Duodenal mucosa (tissue), 2 donors: ENCODE results near the gene GARRE1.
"Not testable (repeated sequence)": the region's sequence is repeated elsewhere in the genome, so short reads cannot be mapped to it uniquely, and the experiment has no call there.

Experiments used
- H3K27ac ChIP-seq: one replicate; pipeline ENCODE4 v1.7.0; 2013; ENCODE audit warnings: low read depth, low read length
- H3K27me3 ChIP-seq, 2 donors: one replicate each; pipeline ENCODE4 v1.7.0; 2013; ENCODE audit warnings: low read length in 2 of 2, control low read depth in 1 of 2; ENCODE audit not compliant: insufficient read depth in 2 of 2, control insufficient read depth in 1 of 2
- H3K36me3 ChIP-seq, 2 donors: one replicate each; pipeline ENCODE4 v1.7.0; 2013; ENCODE audit warnings: low read length in 2 of 2, control low read depth in 1 of 2; ENCODE audit not compliant: insufficient read depth in 2 of 2, control insufficient read depth in 1 of 2
- H3K4me1 ChIP-seq, 2 donors: one replicate each; pipeline ENCODE4 v1.7.0; 2013; ENCODE audit warnings: low read length in 2 of 2, control low read depth in 1 of 2; ENCODE audit not compliant: insufficient read depth in 2 of 2, control insufficient read depth in 1 of 2
- H3K4me3 ChIP-seq, 2 donors: one replicate each; pipeline ENCODE4 v1.7.0; 2013; ENCODE audit warnings: low read length in 2 of 2, low read depth in 1 of 2
- H3K9ac ChIP-seq, 2 donors: one replicate each; pipeline ENCODE4 v1.7.0; 2013; ENCODE audit warnings: low read length in 2 of 2, low read depth in 1 of 2
- H3K9me3 ChIP-seq, 2 donors: one replicate each; pipeline ENCODE4 v1.7.0; 2013; ENCODE audit warnings: low read length in 2 of 2, control low read depth in 1 of 2; ENCODE audit not compliant: control insufficient read depth in 1 of 2

GARRE1 gene

DNA sequence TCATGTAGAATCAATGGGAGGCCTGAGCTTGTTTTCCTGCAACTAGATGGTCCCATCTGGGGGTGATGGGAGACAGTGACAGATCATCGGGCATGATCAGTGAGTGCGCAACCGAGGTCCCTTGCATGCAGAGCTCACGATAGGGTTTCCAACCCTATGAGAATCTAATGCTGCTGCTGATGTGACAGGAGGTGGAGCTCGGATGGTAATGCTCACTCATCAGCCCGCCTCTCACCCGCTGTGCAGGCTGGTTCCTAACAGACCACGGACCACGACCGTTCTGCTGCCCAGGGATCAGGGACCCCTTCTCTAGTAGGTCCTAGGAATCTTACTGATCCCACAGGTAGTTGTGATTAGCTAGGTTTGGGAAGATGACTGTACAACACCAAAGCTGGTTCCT lies 23.5 kb upstream of the GARRE1 start:
- Histone ChIP-seq H3K9me3 (no peaks in the 10 kb centered on the region), H3K27ac (no peak overlapping the region), H3K4me1 (peaks cover 8 to 9% of the 10 kb centered on the region in 2 donors), H3K4me3 (no peak overlapping the region), H3K27me3 (no peaks in the 10 kb centered on the region), H3K36me3 (peaks cover 20 to 40% of the 10 kb centered on the region in 2 donors), H3K9ac (no peak overlapping the region)

DNA sequence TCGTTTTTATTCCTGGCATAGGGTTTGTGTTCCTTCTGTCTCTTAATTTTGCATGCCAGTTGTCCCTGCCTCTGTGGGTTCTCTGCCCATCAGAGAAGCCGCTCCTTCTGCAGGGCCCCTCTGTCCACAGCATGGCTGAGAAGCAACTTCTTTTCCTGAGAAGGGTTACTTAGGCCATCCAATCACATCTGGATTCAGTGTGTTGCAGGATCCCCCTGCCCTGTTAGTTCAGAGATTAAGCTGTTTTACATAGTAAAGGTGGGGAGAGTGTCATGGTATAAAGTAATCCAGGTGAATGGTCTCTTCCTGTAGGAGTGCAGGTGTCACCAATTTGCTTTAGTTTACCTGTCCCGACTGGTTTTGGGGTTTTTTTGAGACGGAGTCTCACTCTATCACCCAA lies 22.9 kb upstream of the GARRE1 start:
- no peak overlapping the region for H3K27ac ChIP-seq
- H3K4me1 ChIP-seq: peaks cover 13% of the 10 kb centered on the region in 2 donors
- no peak overlapping the region for H3K9ac ChIP-seq
- H3K4me3 ChIP-seq: no peak overlapping the region
- peaks cover 19 to 34% of the 10 kb centered on the region in 2 donors for H3K36me3 ChIP-seq
- no peaks in the 10 kb centered on the region for H3K27me3 ChIP-seq
- no peaks in the 10 kb centered on the region for H3K9me3 ChIP-seq

DNA sequence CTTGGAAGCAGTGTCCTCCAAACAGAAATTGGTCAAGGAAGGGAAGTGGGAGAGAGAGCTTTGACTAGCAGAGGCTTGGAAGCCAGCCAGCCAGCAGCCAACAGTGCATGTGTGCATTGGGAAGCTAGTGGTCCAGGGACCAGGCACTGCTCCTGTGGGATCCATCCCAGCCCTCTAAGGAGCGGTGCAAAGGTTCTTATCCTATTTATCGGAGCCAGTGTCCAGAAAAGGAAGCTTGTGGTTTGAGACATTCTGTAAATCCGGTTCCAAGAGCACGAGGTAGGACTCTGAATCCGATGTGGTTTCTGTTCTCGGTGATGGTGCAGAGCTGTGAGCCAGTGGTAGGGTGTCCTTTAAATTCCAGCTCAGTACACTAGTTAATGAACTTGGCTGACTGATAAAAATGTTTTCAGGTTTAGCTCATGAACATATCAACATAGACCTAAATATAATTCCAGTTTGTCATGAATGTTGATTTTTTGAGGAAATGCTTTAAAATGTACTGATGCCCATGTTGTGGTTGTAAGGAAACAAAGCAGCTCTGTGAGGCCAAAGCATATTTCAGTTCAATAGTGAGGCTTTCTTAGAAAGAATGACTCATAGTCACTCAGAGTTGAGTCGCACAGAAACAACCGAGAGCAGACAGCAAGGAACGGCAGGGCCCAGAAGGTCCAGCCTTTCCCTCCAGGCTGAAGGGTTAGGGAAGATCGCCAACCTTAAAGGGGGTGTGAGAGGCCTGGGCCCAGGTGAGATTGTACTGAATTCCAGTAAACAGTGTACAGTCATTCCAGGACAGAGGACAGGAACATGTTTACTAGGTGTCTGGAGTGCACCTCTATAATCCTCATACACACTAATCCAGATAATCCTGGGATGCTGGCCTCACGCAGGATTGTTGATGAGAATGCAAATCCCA lies 21.5 kb upstream of the GARRE1 start:
- H3K27me3 ChIP-seq: no peaks in the 10 kb centered on the region
- H3K9me3 ChIP-seq: no peaks in the 10 kb centered on the region
- H3K9ac ChIP-seq: no peak overlapping the region
- H3K4me1 ChIP-seq: peaks cover 16% of the 10 kb centered on the region in 2 donors
- H3K36me3 ChIP-seq: peaks cover 13 to 21% of the 10 kb centered on the region in 2 donors
- no peak overlapping the region for H3K4me3 ChIP-seq
- no peak overlapping the region for H3K27ac ChIP-seq

DNA sequence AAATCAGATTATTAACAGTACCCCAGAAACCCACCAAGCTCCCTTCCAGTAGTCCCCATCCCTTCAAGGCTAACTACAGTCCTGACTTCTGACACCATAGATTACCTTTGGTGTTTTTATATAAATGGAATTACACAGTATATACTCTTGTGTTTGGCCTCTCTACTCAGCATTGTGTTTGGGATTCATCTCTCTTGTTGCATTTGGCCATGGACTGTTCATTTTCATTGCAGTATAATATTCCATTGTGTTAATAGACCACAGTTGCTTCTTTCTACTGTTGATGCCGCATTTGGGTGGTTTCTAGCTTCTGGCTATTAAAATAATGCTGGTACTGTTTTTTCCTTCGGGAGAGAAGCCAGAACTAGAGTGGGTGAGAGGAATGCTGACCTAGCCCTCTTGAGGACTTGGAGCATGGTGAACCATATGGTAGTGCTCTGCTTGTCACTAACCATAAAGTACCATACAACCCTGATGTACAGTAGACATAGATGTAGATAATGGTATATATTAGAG lies 18.9 kb upstream of the GARRE1 start:
- Histone ChIP-seq H3K36me3 (peaks cover 0 to 5% of the 10 kb centered on the region in 2 donors), H3K4me1 (peaks cover 16% of the 10 kb centered on the region in 2 donors), H3K27ac (no peak overlapping the region), H3K9ac (no peak overlapping the region), H3K27me3 (no peaks in the 10 kb centered on the region), H3K9me3 (no peaks in the 10 kb centered on the region), H3K4me3 (no peak overlapping the region)

DNA sequence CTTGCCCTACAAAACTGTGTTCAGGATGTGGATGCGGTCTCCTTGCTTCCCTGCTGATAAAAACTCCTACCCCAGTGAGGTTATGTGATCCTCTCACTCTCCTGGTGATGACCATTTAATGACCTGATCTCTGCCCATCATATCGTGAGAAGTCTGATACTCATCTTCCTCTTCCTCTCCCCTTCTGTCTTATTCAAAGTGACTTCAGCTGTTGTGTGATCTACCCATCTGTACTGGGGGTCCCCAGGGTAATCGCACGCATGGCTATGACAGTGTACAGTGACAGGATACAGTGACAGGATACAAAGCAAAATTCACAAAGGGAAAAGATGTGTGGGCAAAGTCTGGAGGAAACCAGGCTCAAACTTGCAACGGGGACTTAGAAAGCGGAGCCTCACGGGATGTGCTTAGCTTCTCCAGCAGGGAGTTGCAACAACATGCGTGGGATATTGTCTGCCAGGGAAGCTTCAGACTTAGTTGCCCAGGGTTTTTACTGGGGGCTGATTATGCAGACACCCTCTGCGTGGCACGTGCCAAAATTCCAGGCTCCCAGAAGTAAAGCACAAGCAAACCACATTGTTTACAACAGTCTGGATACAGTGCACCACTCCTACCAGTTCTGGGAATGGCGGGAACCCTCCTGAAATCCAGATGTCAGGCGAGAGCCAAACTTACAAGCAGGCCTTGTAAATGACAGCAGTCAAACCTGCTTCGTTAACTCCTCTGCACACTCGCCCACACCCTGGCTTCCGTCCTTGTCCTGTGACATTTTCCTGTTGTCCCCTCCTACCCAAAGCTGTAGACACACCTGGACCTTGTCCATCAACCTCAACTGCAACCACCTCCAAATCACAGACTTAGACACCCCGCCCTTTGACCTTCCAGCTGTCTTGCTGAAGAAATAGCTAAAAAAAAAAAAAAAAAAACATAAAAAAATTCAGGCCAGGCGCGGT lies 18.0 kb upstream of the GARRE1 start:
- H3K4me3 ChIP-seq: peak overlapping the region in 1 of 2 donors; percentile 4
- no peak overlapping the region for H3K27ac ChIP-seq
- no peaks in the 10 kb centered on the region for H3K27me3 ChIP-seq
- no peaks in the 10 kb centered on the region for H3K36me3 ChIP-seq
- H3K9ac ChIP-seq: no peak overlapping the region
- peaks cover 16% of the 10 kb centered on the region in 2 donors for H3K4me1 ChIP-seq
- no peaks in the 10 kb centered on the region for H3K9me3 ChIP-seq

DNA sequence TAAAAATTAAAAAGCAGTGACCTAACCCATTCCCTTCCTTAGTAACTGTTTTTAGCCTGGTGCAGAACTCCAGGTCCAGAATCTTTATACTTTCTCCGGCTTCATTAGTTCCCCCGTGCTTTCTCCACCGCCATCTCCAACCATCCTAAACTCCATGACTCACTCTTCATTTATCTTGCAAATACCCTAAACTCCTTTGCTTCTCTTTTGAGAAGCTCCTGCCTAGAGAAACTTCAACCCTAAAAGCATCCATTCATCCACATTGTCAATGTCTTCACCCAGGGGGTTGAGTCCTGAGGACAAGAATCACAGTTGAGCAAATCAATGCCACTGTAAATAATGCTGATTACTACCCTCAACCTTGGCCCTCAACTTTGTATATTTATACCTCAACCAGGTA lies 17.1 kb upstream of the GARRE1 start:
- H3K4me1 ChIP-seq: peaks cover 16% of the 10 kb centered on the region in 2 donors
- no peak overlapping the region for H3K27ac ChIP-seq
- no peak overlapping the region for H3K9ac ChIP-seq

DNA sequence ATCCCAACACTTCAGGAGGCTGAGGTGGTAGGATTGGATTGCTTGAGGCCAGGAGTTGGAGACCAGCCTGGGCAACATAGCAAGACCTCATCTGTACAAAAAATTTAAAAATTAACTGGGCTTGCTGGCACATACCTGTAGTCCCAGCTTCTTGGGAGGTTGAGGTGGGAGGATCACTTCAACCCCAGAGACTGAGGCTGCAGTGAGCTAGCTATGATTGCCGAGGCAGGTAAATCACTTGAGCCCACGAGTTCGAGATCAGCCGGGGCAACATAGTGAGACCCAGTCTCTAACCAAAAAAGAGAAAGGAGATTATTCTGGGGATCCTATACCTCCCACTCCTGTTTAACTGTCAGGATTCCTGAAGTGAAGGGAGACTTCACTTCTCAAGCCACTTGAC lies 16.4 kb upstream of the GARRE1 start:
- H3K27ac ChIP-seq: no peak overlapping the region

More for the DNA sequence above, 17.1 kb upstream of the GARRE1 start:
- H3K27me3 ChIP-seq: no peaks in the 10 kb centered on the region
- no peaks in the 10 kb centered on the region for H3K36me3 ChIP-seq
- no peak overlapping the region for H3K4me3 ChIP-seq
- no peaks in the 10 kb centered on the region for H3K9me3 ChIP-seq

DNA sequence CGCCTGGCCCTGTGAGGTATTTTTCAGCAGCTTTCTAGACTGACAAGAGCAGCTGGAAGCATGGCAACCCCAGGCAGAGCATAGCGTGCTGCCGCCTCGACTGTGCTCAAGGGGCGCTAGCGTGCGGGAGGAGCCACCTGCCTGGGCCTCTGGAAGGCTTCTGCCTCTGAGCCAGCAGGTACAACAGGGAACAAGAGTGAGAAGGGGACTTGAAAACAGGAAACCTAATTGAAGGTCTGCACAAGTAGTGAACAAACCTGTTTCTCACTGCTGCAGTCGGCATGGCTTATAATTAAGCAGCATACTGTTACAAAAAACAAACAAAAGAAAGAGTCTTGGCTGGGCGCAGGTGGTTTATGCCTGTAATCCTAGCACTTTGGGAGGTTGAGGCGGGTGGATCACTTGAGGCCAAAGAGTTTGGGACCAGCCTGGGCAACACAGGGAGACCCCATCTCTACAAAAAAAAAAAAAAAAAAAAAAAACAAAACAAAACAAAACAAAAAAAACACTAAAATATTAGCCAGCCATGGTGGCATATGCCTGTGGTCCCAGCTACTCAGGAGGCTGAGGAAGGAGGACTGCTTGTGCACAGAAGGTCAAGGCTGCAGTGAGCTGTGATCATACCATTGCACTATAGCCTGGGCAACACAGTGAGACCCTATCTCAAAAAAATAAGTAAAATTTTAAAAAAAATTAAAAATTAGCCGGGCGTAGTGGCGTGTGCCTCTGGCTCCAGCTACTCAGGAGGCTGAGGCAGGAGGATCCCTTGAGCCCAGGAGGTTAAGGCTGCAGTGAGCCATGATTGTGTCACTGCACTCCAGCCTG lies 12.6 kb upstream of the GARRE1 start:
- Histone ChIP-seq H3K27ac (no peak overlapping the region), H3K9ac (no peak overlapping the region), H3K4me1 (peaks cover 0 to under 1% of the 10 kb centered on the region in 2 donors), H3K9me3 (no peaks in the 10 kb centered on the region), H3K36me3 (no peaks in the 10 kb centered on the region), H3K27me3 (no peaks in the 10 kb centered on the region), H3K4me3 (no peak overlapping the region)

More for the DNA sequence above, 16.4 kb upstream of the GARRE1 start:
- Histone ChIP-seq H3K27me3 (no peaks in the 10 kb centered on the region), H3K36me3 (no peaks in the 10 kb centered on the region), H3K9ac (no peak overlapping the region), H3K4me1 (peaks cover 9 to 11% of the 10 kb centered on the region in 2 donors), H3K4me3 (no peak overlapping the region), H3K9me3 (no peaks in the 10 kb centered on the region)

DNA sequence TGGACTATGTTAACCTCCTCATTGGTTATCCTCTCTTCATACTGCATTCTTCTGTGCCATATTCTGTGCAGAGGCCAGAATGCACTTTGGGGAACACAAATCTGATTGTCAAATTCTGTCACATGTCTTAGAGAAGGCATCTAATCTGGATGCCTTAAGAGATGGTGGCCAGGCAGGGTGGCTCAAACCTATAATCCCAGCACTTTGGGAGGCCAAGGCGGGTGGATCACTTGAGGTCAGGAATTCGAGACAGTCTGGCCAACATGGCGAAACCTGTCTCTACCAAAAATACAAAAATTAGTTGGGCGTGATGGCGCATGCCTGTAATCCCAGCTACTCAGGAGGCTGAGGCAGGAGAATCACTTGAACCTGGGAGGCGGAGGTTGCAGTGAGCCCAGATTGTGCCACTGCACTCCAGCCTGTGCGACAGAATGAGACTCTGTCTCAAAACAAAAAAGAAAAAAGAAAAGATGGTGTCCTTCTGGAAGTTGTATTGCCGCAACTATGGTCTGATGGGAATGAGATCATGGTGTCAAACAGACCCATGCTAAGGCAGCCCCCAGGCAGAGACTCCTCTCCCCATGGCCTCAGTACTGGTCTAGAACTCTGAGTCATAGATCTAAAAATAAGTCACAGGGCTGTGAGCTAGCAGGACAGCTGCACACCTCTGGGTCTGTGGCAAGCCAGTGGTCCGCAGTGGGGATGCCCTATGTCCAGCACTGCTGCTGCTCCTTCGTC lies 11.0 kb upstream of the GARRE1 start:
- H3K27ac ChIP-seq, H3K4me1 ChIP-seq, H3K9me3 ChIP-seq: not testable (repeated sequence)

More for the DNA sequence above, 11.0 kb upstream of the GARRE1 start:
- H3K36me3 ChIP-seq, H3K9ac ChIP-seq, H3K4me3 ChIP-seq, H3K27me3 ChIP-seq: not testable (repeated sequence)
